RWPE1 (cell line): ENCODE data around the gene THBD.

Experiments used
- CTCF ChIA-PET: fragments of 350-600 bp; sonication (Branson Sonifier 250); formaldehyde crosslinking; extraction: SDS; loops from one replicate; lab custom pipeline; 2021; lab: Yijun Ruan, JAX
- POLR2A ChIA-PET: fragments of 400-600 bp; formaldehyde crosslinking; extraction: SDS; loops from one replicate; lab custom pipeline; 2020; ENCODE audit warnings: antibody characterized with exemption; ENCODE audit not compliant: low non-redundant PET; lab: Yijun Ruan, JAX
- DNase-seq: peaks from one replicate; pipeline ENCODE4 v3.0.0; 2012; ENCODE audit warnings: low spot score
- H3K27ac ChIP-seq: fragments of 450-650 bp; 2 replicates; pipeline ENCODE4 v1.5.1; 2017
- CTCF ChIP-seq: fragments of 450-650 bp; conservative IDR thresholded peaks from 2 replicates; pipeline ENCODE4 v1.5.1; 2017; ENCODE audit warnings: low read depth, mild to moderate bottlenecking

The THBD gene

GRCh38 chr20:23009636-23010035 is 39.8 kb downstream of the THBD start:
- no peak for TF ChIP-seq CTCF
- H3K27ac ChIP-seq, result peak overlapping the region; percentile 44; the same call in 1 of the 2 replicates
- ChIA-PET POLR2A (no interaction called here), CTCF (no interaction called here)
- DNase-seq, result no peak

- ChIA-PET CTCF (no interaction called here), POLR2A (no interaction called here)
- DNase-seq, result no peak
- no peak overlapping the region for H3K27ac ChIP-seq
- TF ChIP-seq CTCF, result no peak
Measured at GRCh38 chr20:23008667-23009066, 40.8 kb downstream of the THBD start.

- ChIA-PET CTCF (no interaction called here), POLR2A (no interaction called here)
- TF ChIP-seq CTCF, result no peak
- DNase-seq, result no peak
- no peak overlapping the region for H3K27ac ChIP-seq
Measured at GRCh38 chr20:23007886-23008655, 41.4 kb downstream of the THBD start.

- no peak for TF ChIP-seq CTCF
- ChIA-PET POLR2A (no interaction called here), CTCF (no interaction called here)
- no peak for DNase-seq
- no peak overlapping the region for H3K27ac ChIP-seq
Measured at GRCh38 chr20:23007462-23007861, 42.0 kb downstream of the THBD start.

GRCh38 chr20:23005776-23006175 is 43.7 kb downstream of the THBD start:
- CTCF ChIA-PET, result no interaction called here
- no peak for DNase-seq
- no peak for TF ChIP-seq CTCF

GRCh38 chr20:23003881-23004460 is 45.5 kb downstream of the THBD start:
- POLR2A ChIA-PET, result no interaction called here
- CTCF ChIA-PET, result no interaction called here
- no peak overlapping the region for H3K27ac ChIP-seq
- no peak for DNase-seq
- TF ChIP-seq CTCF, result no peak

More at GRCh38 chr20:23005776-23006175, 43.7 kb downstream of the THBD start:
- no peak overlapping the region for H3K27ac ChIP-seq
- POLR2A ChIA-PET, result no interaction called here
